Type B pancreatic cell (in vitro differentiated cells): ENCODE measurements around the gene ATP8B4. TPM values are rescaled to one million over a fixed set of nuclear protein-coding genes. Genes with fewer than 3 reads are reported as not detected.

Source experiments
- DNase-seq: peaks from one replicate; pipeline ENCODE4 v3.0.0; 2021; ENCODE audit warnings: mixed read lengths; ENCODE audit not compliant: unreplicated experiment; ENCODE audit errors: extremely low spot score
- H3K27ac Mint-ChIP-seq: 2 replicates; pipeline ENCODE4 v1.8.0; 2021; ENCODE audit warnings: mild to moderate bottlenecking, mixed read lengths
- H3K27me3 Mint-ChIP-seq: 2 replicates; pipeline ENCODE4 v1.8.0; 2021; ENCODE audit warnings: mixed read lengths
- H3K36me3 Mint-ChIP-seq: 2 replicates; pipeline ENCODE4 v1.8.0; 2021; ENCODE audit warnings: mixed read lengths
- H3K4me1 Mint-ChIP-seq: one replicate; pipeline ENCODE4 v1.8.0; 2021; ENCODE audit warnings: mixed read lengths; ENCODE audit not compliant: unreplicated experiment
- H3K4me3 Mint-ChIP-seq: 2 replicates; pipeline ENCODE4 v1.8.0; 2021; ENCODE audit warnings: mild to moderate bottlenecking, mixed read lengths
- H3K9me3 Mint-ChIP-seq: 2 replicates; pipeline ENCODE4 v1.8.0; 2021; ENCODE audit warnings: mixed read lengths
- total RNA-seq: library from RNA; stranded (reverse); gene quantifications from 2 replicates; pipeline ENCODE4 v1.2.1, GENCODE V29; 2021; ENCODE audit warnings: low replicate concordance
- TF ChIP-seq, protein P1 (sequence below): fragments of 200-600 bp; sonication (generic); conservative IDR thresholded peaks from 2 replicates; pipeline ENCODE4 v1.5.0; 2021; ENCODE audit warnings: antibody characterized with exemption, mild to moderate bottlenecking

The ATP8B4 gene
- total RNA-seq, 1 donor from 2014 or later: 2.2 TPM

DNA sequence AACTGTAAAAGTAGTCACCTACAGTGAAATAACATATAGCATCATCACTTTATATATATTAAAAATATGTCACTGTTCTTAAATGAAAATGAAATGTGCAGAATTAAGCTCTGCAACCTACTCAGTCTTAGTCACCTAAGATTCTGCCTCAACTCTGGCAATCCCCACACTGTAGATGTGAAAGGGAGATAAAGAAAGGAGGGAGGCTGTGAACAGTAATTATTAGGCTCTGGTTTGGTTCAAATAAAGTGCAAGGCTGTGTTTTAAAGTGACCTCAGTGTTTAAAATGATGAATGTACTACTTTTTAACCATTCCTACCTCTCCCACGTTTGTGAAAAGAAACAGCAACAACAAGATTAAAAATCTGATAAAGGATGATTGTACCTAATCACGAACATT is 72.2 kb downstream of the ATP8B4 start:
- TF ChIP-seq, protein P1, sequence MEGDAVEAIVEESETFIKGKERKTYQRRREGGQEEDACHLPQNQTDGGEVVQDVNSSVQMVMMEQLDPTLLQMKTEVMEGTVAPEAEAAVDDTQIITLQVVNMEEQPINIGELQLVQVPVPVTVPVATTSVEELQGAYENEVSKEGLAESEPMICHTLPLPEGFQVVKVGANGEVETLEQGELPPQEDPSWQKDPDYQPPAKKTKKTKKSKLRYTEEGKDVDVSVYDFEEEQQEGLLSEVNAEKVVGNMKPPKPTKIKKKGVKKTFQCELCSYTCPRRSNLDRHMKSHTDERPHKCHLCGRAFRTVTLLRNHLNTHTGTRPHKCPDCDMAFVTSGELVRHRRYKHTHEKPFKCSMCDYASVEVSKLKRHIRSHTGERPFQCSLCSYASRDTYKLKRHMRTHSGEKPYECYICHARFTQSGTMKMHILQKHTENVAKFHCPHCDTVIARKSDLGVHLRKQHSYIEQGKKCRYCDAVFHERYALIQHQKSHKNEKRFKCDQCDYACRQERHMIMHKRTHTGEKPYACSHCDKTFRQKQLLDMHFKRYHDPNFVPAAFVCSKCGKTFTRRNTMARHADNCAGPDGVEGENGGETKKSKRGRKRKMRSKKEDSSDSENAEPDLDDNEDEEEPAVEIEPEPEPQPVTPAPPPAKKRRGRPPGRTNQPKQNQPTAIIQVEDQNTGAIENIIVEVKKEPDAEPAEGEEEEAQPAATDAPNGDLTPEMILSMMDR: no peak
- H3K9me3 Mint-ChIP-seq: peaks cover 14% of the 10 kb centered on the region
- H3K4me1 Mint-ChIP-seq: peaks cover 17% of the 10 kb centered on the region
- peaks cover 8% of the 10 kb centered on the region for H3K36me3 Mint-ChIP-seq
- peak overlapping the region; percentile 7 for H3K4me3 Mint-ChIP-seq
- H3K27ac Mint-ChIP-seq: peak overlapping the region; percentile 42
- no peak for DNase-seq
- H3K27me3 Mint-ChIP-seq: no peaks in the 10 kb centered on the region

DNA sequence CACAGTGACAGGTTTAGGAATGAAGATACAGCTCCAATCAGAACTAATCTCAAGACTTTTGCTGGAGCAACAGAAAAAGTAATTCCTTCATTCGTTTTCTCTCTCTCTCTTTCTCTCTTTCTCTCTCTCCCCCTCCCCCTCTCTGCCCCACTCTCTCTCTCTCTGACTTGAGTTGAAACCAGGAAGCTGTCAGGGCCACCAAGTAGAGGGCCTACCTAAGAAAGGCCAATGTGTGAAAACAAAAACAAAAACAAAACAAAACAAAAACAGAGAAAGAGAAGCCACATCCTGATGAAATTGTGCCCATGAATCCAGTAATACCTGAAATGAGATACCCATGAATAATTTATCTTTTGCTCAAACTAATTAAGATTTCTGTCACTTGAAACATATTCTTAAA is 72.9 kb downstream of the ATP8B4 start:
- peaks cover 8% of the 10 kb centered on the region for H3K36me3 Mint-ChIP-seq
- no peaks in the 10 kb centered on the region for H3K27me3 Mint-ChIP-seq
- TF ChIP-seq, protein P1: no peak
- H3K4me3 Mint-ChIP-seq: no peak overlapping the region
- H3K9me3 Mint-ChIP-seq: peaks cover 14% of the 10 kb centered on the region
- H3K27ac Mint-ChIP-seq: peak overlapping the region; percentile 73
- H3K4me1 Mint-ChIP-seq: peaks cover 16% of the 10 kb centered on the region
- no peak for DNase-seq

DNA sequence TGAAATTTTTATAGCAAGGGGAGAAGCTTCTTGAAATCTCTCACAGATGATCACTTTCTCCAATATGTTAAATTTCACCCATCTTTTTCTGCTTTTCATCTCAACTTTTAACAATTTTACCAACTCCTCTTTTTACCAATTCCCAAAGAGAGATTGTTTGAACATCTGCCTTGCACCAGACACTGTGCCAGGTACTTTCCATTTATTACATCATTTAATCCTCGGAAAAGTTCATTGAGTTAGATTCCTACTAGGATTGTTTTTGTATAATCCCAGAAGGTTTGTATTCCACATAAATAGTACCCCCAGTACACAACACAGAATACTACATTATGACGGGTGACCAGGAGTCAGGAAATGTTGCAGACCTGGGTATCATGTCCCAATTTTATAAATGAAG is 74.1 kb downstream of the ATP8B4 start:
- Mint-ChIP-seq H3K27me3 (no peaks in the 10 kb centered on the region), H3K36me3 (peaks cover 8% of the 10 kb centered on the region)

DNA sequence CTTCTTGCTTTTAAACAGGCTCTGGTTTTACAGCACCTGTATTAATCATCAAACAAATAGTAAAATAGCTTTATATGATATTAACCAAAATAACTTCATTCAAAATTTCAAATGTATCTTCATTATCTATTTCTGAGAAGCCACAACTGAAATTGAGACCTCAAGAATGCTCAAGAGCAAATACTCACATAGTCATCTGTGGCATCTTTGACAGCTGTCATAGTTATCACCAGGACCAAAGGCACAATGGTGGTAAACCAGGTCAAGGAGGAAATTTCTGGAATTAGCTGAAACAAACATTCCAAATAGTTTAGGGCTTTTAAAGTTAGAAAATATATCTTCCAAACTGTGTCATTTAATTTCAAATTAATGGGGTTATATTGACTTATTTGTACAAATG is 74.6 kb downstream of the ATP8B4 start:
- peaks cover 14% of the 10 kb centered on the region for H3K9me3 Mint-ChIP-seq
- H3K36me3 Mint-ChIP-seq: peaks cover 8% of the 10 kb centered on the region
- no peak overlapping the region for H3K27ac Mint-ChIP-seq
- no peak for DNase-seq
- H3K27me3 Mint-ChIP-seq: no peaks in the 10 kb centered on the region
- TF ChIP-seq, protein P1: no peak
- H3K4me1 Mint-ChIP-seq: peaks cover 16% of the 10 kb centered on the region
- no peak overlapping the region for H3K4me3 Mint-ChIP-seq

More for the DNA sequence above, 74.1 kb downstream of the ATP8B4 start:
- Mint-ChIP-seq H3K4me1 (peaks cover 16% of the 10 kb centered on the region), H3K9me3 (peaks cover 14% of the 10 kb centered on the region), H3K4me3 (no peak overlapping the region), H3K27ac (no peak overlapping the region)
- TF ChIP-seq, protein P1: no peak
- no peak for DNase-seq

DNA sequence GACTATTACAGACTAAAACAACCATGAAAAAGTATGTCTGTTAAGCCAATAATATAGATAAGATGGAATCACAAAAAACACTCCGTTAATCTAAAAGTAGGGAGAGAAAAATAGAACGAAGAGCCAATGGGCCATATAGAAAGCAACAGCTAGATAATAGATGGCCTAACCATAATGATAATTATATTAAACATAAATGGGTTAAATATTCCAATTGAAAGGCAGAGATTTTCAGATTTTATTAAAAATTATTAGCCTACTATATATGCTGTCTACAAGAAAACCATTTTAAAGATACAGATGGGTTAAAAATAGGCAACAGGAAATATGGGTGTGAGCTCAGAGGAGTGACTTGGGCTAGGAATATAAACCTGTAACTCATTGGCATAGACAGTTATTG is 76.3 kb downstream of the ATP8B4 start:
- Mint-ChIP-seq H3K27me3 (no peaks in the 10 kb centered on the region), H3K4me3 (no peak overlapping the region), H3K4me1 (peaks cover 16% of the 10 kb centered on the region), H3K9me3 (peaks cover 14% of the 10 kb centered on the region), H3K36me3 (peaks cover 8% of the 10 kb centered on the region), H3K27ac (no peak overlapping the region)
- TF ChIP-seq, protein P1: no peak
- DNase-seq: no peak

DNA sequence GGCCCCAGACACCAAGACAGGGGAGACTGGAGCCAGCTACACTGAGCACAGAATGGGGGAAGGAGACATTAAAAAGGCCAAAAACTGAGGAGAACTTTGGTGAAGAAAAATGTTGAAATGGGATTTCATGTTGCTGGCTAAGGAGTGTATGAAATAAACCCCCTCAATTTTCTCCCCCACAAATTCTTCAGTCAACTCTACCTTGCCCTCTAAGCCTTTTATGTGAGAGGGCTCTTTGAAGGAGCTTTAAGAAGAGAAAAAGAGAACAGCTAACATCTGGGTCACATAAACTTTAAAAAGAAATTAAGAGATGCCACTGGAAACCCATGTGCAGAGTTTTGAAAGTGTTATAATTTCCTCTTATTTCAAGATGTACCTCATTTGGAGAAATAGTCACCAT is 88.6 kb downstream of the ATP8B4 start:
- TF ChIP-seq, protein P1: no peak
- H3K4me1 Mint-ChIP-seq: peaks cover 9% of the 10 kb centered on the region
- no peaks in the 10 kb centered on the region for H3K36me3 Mint-ChIP-seq
- H3K27me3 Mint-ChIP-seq: no peaks in the 10 kb centered on the region
- peaks cover 5% of the 10 kb centered on the region for H3K9me3 Mint-ChIP-seq
- H3K4me3 Mint-ChIP-seq: no peak overlapping the region
- DNase-seq: no peak
- H3K27ac Mint-ChIP-seq: no peak overlapping the region
